Measurements from ENCODE around the gene RPS21. TPM values are rescaled to one million over a fixed set of nuclear protein-coding genes. Genes with fewer than 3 reads are reported as not detected.

The RPS21 gene
- total and polyA plus RNA-seq, 2 of the 13 experiments (the other 11 are each of a cell fraction or from before 2014, with no cell fraction given) = 2,647 to 11,063 TPM

DNA sequence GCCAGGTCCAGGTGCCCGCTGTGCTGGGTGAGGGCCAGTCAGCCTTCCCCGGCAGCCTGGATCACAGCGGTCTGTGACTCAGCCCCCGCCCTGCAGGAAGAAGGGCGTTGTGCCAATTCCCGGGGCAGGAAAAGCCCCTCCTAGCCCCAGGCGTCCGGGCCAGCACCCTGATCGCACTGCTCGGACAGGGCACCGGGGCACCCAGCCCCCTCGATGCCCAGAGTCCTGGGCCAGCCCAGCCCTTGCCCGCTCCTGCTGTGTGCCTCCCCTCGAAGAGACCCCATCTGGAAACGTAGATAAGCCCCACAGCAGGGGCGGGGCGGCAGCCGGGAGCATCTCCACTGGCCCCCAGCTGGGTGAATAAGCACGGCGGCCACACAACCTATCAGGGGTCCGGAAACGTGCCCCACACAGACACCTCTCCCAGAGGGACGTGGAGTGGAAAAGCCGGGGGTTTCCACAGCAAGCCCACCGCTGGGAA is 29.7 kb upstream of the RPS21 start:
- WGBS (ENCODE audit: low lambda C conversion rate) = 94% methylated on average over 21 of the region's 25 CpGs
- no peak for DNase-seq (ENCODE audit: low spot score)
- Histone ChIP-seq H3K4me1 (ENCODE audit: insufficient read depth, low read length) (peaks cover 56% of the 10 kb centered on the region), H3K79me2 (ENCODE audit: insufficient read depth, low read length) (peaks cover 23% of the 10 kb centered on the region), H4K20me1 (ENCODE audit: insufficient read depth, low read length) (peaks cover 22% of the 10 kb centered on the region; the same call in 1 of the 2 replicates), H3K36me3 (replicated peaks in 1 of 2; ENCODE audit: control insufficient read depth in 1 of 2, insufficient read depth in 2 of 2, low read length in 2 of 2) (peaks cover 32 to 36% of the 10 kb centered on the region in 2 experiments), H3K4me3 (replicated peaks in 1 of 3; ENCODE audit: insufficient read depth in 1 of 3, low read depth in 2 of 3, low read length in 3 of 3) (no peak overlapping the region), H3K27ac (ENCODE audit: extremely low read length, insufficient read depth, low read length) (no peak overlapping the region), H3K27me3 (ENCODE audit: control insufficient read depth in 1 of 2, insufficient read depth in 2 of 2, low read length in 2 of 2) (no peaks in the 10 kb centered on the region), H2AFZ (ENCODE audit: low read length) (no peak overlapping the region), H3K4me2 (ENCODE audit: low read depth, low read length) (no peak overlapping the region), H3K9ac (ENCODE audit: insufficient read depth, low read depth, low read length) (no peak overlapping the region), H3K9me3 (ENCODE audit: low read length) (no peaks in the 10 kb centered on the region)
- TF ChIP-seq HNRNPL (IDR thresholded peaks at IDR 0.05; ENCODE audit: low read depth, low read length) = peak; percentile 34; the same call in 1 of the 2 replicates
- peak; percentile 50 for TF ChIP-seq RBFOX2 (IDR thresholded peaks at IDR 0.05; ENCODE audit: low read depth, low read length)
- TF ChIP-seq ZNF24 (IDR thresholded peaks at IDR 0.05) = no peak
- TF ChIP-seq ZNF781 (CRISPR knock-in tag; IDR thresholded peaks at IDR 0.05; ENCODE audit: borderline replicate concordance, not compliant biosample characterization) = no peak
- no peak for TF ChIP-seq ZNF569 (CRISPR knock-in tag; IDR thresholded peaks at IDR 0.05; ENCODE audit: borderline replicate concordance)
- 0 out of 2 replicates have a peak, but pooled peaks have one; percentile 15 for TF ChIP-seq ARID4A (CRISPR knock-in tag; IDR thresholded peaks at IDR 0.05; ENCODE audit: borderline replicate concordance)
- TF ChIP-seq ZSCAN29 (CRISPR knock-in tag; conservative IDR thresholded peaks at IDR 0.05) = no peak
- no peak for FAIRE-seq
- ChIA-PET CTCF (ENCODE audit: low intra/inter-chr PET ratio, low total read pairs) (no interaction called here), POLR2A (interaction anchor here (1.7 to 5.1 kb wide), 2 partner anchors 11 to 18 kb away, joined by 4 to 78 read pairs; partner anchors contain the start of gene LAMA5)
- in situ Hi-C loops (cut with HindIII; ENCODE audit: extremely low pct_ligation_motif_present, low pct_unique_long_range_greater_than_20kb) = no loop called here
- BruUV-seq (replicated peaks) = no TSS peak
- intact Hi-C loops (cut with micrococcal nuclease; ENCODE audit: unreplicated experiment) = no loop called here
- no peak for ATAC-seq

Measured in HepG2 (cell line).